NCI-H526 treated with DMSO at 0.1 percent for 48 hours (cell line): ENCODE results near the gene PPME1.

ENCODE experiments used
- DNase-seq: peaks from one replicate; lab custom pipeline; 2025; lab: John Stamatoyannopoulos, UW

Gene PPME1

GRCh38 chr11:74159642-74160041 is 11.4 kb upstream of the PPME1 start:
- no peak for DNase-seq

GRCh38 chr11:74162681-74163467 is 8.2 kb upstream of the PPME1 start:
- DNase-seq, result no peak

- DNase-seq, result no peak
Measured at GRCh38 chr11:74168838-74169237, 2.3 kb upstream of the PPME1 start.

- DNase-seq, result no peak
Measured at GRCh38 chr11:74169738-74170458, 1.2 kb upstream of the PPME1 start.

GRCh38 chr11:74171630-74171968 is 510 bp downstream of the PPME1 start:
- DNase-seq, result no peak

GRCh38 chr11:74171997-74172396 is 908 bp downstream of the PPME1 start:
- DNase-seq, result no peak

- DNase-seq, result no peak
Measured at GRCh38 chr11:74175920-74176319, 4.8 kb downstream of the PPME1 start.

GRCh38 chr11:74179234-74180052 is 8.4 kb downstream of the PPME1 start:
- DNase-seq, result no peak

GRCh38 chr11:74182635-74183034 is 11.5 kb downstream of the PPME1 start:
- DNase-seq, result no peak

GRCh38 chr11:74185285-74185684 is 14.2 kb downstream of the PPME1 start:
- DNase-seq, result no peak

GRCh38 chr11:74185695-74186094 is 14.6 kb downstream of the PPME1 start:
- DNase-seq, result no peak

- DNase-seq, result no peak
Measured at GRCh38 chr11:74195828-74196227, 24.7 kb downstream of the PPME1 start.

GRCh38 chr11:74196781-74197486 is 25.8 kb downstream of the PPME1 start:
- DNase-seq, result no peak

GRCh38 chr11:74203966-74204365 is 32.9 kb downstream of the PPME1 start:
- DNase-seq, result no peak

GRCh38 chr11:74204701-74205100 is 33.6 kb downstream of the PPME1 start:
- DNase-seq, result no peak

GRCh38 chr11:74205181-74205580 is 34.1 kb downstream of the PPME1 start:
- DNase-seq, result no peak

- DNase-seq, result no peak
Measured at GRCh38 chr11:74206746-74207145, 35.7 kb downstream of the PPME1 start.

GRCh38 chr11:74208507-74208906 is 37.4 kb downstream of the PPME1 start:
- DNase-seq, result no peak

- DNase-seq, result no peak
Measured at GRCh38 chr11:74212533-74212932, 41.4 kb downstream of the PPME1 start.

- no peak for DNase-seq
Measured at GRCh38 chr11:74220376-74220775, 49.3 kb downstream of the PPME1 start.

- DNase-seq, result no peak
Measured at GRCh38 chr11:74221816-74222215, 50.7 kb downstream of the PPME1 start.

GRCh38 chr11:74225565-74225964 is 54.5 kb downstream of the PPME1 start:
- no peak for DNase-seq
